ENCODE data around the gene GUCA1A.

The GUCA1A gene

DNA sequence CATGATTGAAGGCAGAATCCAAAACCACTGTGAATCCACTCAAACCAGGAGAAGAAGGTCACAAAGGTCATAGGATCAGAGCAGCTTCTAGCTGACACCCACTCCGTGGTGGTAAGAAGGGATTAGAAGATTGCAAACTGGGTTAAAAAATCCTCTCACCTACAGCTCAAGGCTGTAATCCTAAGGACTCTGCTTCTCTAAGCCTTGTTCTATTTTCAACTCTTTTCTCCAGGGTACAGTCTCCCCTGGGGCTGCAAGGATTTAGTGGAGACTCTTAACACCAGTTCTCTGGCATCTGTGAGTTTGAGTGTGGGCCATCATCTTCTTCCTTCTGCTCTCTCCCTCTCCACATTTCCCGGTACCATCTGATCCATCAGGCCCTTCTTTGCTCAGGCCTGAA is at the start of gene GUCA1A:
GUCA1A (plus strand) TSS at position 264 of the 400 bp plus-strand sequence. CDS start 250 bp downstream, outside the sequence.
- no peak for DNase-seq (ENCODE audit: extremely low read depth in 1 of 2, low read depth in 1 of 2)

- no peak for DNase-seq (ENCODE audit: extremely low read depth in 1 of 2, low read depth in 1 of 2)
These were observed 49.6 kb upstream of the GUCA1A start for GRCh38 chr6:42123379-42124103.

DNA sequence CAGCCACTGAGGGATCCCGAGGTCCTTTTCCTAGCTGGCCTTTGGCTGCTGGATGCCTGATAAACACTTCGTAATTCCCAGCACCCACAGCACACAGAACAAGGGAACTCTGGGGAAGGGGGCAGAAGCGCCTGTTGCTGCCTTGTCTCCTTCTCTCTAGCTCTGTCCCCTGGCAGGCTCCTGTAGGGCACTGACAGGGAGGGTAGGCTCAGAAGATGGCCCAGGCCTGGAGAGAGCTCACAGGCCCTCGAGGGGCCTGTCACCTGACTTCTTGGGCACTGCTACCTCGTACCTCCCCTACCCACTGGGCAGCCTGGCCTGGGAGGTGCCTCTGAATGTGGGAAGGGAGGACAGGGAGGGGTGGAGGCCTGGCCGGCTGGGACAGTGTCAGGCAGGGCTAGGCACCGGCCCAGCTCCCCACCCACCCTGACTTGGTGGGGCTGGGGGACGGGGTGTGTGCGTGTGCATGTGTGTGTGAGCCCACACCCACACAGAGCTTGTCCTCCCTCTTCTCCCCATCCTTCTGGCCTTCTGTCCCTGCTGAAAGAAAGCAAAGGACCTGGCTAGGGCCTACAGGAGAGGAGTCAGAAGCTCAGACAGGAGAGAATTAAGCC is 48.8 kb upstream of the GUCA1A start:
- DNase-seq (ENCODE audit: extremely low read depth in 1 of 2, low read depth in 1 of 2): no peak

- no peak for DNase-seq (ENCODE audit: extremely low read depth in 1 of 2, low read depth in 1 of 2)
These were observed 47.9 kb upstream of the GUCA1A start for GRCh38 chr6:42125231-42125630.

DNA sequence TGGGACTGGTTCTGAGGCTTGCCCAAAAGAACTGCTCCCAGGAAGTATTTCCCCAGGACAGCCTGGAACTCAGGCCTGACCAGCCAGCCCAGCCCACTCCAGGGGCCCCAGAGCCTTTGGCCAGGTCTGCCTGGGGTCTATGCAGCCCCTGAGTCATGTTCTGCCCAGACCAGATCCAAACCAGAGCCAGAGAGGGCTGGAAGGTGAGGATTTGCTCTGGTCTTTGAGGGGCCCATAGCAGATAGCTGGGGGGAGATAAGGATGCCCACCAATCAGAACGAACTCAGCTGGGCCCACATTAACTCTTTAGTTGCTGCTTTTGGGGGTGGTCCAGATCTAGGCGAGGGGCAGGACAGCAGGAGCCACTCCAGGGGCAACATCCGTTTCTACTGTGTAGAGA is 47.5 kb upstream of the GUCA1A start:
- DNase-seq (ENCODE audit: extremely low read depth in 1 of 2, low read depth in 1 of 2): no peak

DNA sequence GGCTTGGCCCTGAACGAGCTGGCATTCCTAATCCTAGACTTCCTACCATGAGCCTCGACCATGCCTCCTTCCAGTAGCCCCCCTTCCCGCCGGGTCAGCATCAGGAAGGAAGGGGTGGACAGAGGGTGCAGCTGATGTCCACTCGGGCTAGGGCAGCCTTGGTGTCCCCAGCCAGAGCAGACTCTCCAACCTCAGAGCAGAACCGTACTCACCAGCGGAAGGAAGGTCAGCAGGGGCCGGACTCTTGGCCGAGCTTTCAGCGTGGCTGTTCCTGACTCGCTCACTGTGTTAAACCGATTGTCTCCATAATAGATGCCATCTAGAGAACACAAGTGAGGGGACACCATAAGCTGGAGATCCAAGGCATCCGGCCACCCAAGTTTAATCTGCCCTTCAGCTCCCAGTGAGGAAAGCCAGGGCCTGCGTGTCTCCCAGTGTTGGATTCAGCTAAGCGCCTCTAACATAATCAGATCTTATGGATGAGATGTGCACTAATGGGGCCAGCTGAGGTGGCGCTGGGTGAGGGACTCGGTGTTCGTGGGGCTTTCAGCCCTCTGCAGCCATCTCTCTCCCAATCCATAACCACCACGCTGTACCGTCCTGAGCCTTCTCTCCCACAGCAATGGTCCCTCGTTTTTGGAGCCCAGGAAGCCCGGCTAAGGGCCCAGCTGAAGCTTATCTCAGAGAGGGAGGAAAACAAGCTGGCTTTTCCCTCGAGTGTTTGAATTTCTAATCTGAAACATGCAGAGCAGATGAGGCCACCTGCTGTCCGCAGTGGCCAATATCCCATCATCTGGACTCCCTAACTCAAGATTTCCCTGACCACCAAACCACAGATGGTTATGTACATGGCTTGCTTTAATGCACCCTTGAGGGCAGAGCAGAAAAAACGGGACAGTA is 44.5 kb upstream of the GUCA1A start:
- DNase-seq (ENCODE audit: extremely low read depth in 1 of 2, low read depth in 1 of 2): no peak

- DNase-seq (ENCODE audit: extremely low read depth in 1 of 2, low read depth in 1 of 2): no peak
These were observed 43.8 kb upstream of the GUCA1A start for GRCh38 chr6:42129360-42129676.

DNA sequence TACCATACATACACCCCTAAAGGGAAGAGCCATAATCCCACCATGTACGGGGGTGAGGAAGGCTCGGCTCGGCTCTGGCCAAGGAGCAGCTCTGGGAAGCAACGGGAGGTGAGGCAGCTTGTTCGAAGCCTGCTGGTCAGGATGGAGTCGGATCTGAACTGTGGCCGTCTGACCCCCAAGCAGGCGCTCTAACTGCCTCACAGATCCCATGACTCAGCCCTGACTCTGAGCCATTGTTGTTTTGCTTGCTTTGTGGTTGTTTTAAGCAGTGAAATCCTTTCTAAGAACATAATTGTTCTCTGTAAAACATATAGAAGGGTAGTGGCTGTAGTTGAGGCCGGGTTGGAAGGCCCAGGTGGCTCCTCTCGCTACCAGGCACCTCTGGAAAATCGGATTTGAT is 41.6 kb upstream of the GUCA1A start:
- no peak for DNase-seq (ENCODE audit: extremely low read depth in 1 of 2, low read depth in 1 of 2)

DNA sequence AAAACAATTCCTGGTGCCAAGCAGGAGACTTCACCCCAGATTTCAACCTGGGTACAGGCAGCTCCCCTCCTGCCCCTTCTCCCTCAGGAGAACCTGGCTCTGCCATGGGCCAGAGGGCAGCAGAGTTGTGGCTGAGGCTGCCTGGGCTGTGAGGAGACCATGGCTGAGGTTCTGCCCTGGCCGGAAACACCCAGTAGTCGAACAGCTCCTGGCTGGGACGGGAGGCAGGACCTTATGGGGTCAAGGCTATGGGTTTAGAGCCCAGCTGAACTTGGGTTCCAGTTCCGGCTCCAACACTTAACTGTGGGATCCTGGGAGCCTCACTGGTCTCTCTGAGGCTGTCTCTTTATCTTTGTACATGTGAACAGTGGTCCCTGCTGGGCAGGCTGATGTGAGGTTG is 39.2 kb upstream of the GUCA1A start:
- no peak for DNase-seq (ENCODE audit: extremely low read depth in 1 of 2, low read depth in 1 of 2)

- DNase-seq (ENCODE audit: extremely low read depth in 1 of 2, low read depth in 1 of 2): no peak
These were observed 38.0 kb upstream of the GUCA1A start for GRCh38 chr6:42135161-42135560.

DNA sequence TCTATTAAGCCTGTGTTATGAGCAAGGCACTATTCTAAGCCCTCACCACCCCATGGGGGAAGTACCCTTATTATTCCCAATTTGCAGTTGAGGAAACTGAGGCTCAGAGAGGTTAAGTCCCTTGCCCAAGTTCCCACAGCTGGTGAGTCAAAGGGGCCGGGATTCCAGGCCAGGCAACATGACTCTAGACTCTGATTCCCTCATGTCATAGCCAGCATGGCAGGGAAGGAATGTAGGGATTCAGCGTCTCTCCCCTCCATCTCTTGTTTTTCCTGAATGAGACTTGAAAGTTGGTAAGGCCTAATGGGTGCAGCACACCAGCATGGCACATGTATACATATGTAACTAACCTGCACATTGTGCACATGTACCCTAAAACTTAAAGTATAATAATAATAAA is 37.4 kb upstream of the GUCA1A start:
- DNase-seq (ENCODE audit: extremely low read depth in 1 of 2, low read depth in 1 of 2): no peak

DNA sequence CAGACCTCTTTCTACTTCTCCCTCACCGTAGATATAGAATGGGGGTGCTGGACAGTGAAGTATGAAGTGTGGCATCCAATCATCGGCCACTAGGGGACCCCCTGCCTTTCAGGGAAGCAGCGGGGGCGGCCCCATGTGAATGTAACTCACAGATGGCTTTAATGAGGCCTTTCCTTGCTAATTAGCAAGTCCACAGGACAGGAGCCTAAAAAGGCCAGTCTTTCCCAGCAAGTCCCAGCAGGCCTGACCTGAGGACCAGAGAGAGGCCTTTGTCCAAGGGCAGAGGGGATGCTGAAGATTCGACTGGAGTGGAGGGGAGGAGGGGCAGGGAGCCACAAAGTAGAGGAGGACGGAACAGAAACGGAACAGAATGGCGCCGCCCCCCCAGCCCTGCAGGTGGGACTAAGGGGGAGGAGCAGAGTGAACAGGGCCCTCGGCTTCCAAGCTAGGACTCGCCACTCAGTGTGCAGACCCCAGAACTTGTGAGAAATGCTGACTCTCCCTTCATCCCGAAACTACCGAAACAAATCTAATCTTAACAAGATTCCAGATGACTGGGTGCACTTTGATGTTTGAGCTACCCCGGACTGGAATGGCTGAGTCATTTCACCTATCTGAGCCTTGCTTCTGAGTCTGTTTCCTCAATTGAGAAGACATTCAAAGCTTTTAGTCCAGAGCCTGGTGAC is 36.5 kb upstream of the GUCA1A start:
- no peak for DNase-seq (ENCODE audit: extremely low read depth in 1 of 2, low read depth in 1 of 2)

- DNase-seq (ENCODE audit: extremely low read depth in 1 of 2, low read depth in 1 of 2): no peak
These were observed 35.9 kb upstream of the GUCA1A start for GRCh38 chr6:42137194-42137753.

DNA sequence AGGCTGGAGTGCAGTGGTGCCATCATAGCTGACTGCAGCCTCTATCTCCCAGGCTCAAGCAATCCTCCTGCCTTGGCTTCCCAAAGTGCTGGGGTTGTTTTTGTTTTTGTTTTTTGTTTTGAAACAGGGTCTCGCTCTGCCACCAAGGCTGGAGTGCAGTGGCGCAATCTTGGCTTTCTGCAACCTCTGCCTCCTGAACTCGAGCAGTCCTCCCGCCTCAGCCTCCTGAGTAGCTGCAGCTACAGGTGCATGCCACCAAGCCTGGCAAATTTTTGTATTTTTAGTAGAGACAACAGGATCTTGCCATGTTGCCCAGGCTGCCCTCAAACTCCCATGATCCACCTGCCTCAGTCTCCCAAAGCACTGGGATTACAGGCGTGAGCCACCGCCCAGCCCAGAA is 35.0 kb upstream of the GUCA1A start:
- no peak for DNase-seq (ENCODE audit: extremely low read depth in 1 of 2, low read depth in 1 of 2)

GRCh38 chr6:42138630-42139619 is 34.2 kb upstream of the GUCA1A start:
- no peak for DNase-seq (ENCODE audit: extremely low read depth in 1 of 2, low read depth in 1 of 2)

GRCh38 chr6:42140032-42140431 is 33.1 kb upstream of the GUCA1A start:
- no peak for DNase-seq (ENCODE audit: extremely low read depth in 1 of 2, low read depth in 1 of 2)

DNA sequence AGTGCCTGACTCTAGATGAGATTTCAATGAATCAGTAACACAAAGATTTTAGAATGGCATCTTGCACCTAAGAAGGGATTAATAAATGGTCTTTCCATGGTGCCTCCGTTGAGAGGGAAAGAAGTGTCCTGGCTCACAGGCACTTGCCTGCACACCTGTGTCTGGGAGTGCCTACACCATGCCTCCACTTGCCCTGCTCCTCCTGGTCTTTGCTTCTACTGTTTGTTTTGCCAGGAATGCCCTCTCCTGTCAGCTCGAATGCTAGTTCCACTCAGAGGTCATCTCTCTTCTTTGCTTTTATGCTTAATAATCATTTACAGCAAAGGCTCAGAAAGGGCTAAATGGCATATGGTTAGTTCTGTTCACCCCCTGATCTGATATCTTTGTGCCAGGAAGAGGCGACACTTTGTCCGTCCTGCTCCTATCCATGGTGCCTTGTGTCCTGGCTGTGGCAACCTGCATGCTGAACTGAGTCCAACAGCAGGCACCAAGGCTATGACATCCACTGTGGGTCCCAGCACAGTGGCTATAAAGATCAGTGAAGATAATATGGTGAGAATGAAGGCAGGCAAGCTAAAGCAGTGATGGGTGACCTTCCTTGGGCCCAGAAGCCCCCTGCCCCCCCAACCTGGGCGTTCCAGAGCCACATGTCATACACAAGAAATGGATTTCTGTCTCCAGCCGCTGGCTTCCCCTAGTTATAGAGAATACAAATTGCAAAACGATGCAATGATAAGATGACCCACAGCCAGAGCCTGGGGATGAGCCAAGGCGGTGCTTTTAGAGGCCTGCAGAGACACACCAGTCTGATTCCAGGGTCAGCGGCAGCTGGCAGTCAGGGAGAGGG is 32.2 kb upstream of the GUCA1A start:
- no peak for DNase-seq (ENCODE audit: extremely low read depth in 1 of 2, low read depth in 1 of 2)

DNA sequence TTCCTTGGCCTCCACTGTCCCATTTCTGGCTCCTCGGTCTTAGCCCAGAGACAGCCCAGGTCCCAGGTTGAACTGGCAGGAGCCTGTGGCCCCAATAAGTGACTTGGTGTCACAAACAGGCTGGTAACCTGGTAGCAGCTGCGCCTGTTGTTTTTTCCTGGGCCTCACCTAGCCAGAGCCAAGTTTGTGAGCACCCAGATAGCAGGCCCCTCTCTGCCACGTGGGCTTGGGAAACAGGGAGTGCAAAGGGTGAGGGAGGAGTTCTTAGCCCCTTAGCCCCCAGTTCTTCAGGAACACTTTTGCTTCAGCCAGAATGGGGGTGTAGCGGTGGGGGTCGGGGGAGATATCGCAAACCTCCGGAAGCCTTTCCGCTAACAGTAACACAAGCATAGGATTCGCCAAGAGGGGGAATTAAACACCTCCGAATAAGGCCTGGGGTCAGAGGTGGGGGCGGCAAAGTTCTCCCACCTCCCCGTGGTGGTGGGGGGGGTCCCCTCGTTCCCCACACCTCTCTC is 31.5 kb upstream of the GUCA1A start:
- no peak for DNase-seq (ENCODE audit: extremely low read depth in 1 of 2, low read depth in 1 of 2)

Data from activated CD8-positive, alpha-beta memory T cell treated with anti-CD3 and anti-CD28 coated beads for 1 hour (primary cell).